ENCODE data around the gene TUBAL3. TPM values are rescaled to one million over a fixed set of nuclear protein-coding genes. Genes with fewer than 3 reads are reported as not detected.

TUBAL3 gene
- total RNA-seq: not detected in 2 replicates

GRCh38 chr10:5404208-5405041 lies at the start of gene TUBAL3:
Gene TUBAL3, minus strand, starts transcription at chr10:5404828. Its CDS starts 36 bp downstream, at chr10:5404792.

DNA sequence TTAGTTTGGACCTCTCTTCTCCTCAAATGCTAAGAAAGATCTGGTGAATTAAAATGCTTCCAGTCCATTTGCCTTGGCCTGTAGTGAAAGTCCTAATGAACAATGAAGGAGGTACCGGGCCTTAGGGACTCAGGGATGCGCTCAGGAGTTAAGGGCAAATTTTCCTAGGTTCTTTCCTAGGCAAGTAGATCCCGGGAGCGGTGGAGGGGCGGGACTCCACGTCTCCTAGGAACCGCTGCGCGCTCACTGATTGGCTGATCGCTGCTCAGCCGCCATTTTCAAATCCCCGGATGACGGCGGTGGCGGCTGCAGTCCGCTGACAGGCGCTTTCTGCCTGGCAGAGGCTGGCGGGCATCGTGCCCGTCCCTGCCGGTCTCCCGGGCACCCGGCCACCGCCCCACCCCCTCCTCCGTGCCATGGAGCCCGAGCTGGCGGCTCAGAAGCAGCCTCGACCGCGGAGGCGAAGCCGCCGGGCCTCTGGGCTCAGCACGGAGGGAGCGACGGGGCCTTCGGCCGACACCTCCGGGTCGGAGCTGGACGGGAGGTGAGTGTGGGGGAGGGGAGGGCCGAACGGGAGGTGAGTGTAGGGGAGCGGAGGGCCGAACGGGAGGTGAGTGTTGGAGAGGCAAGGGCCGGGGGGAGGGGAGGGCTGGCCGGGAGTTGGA lies 7.8 kb upstream of the TUBAL3 start, which contains the start of gene NET1:
TSS of gene NET1 (plus strand) at position 281 of the 665 bp plus-strand sequence. CDS start at position 417, 136 bp downstream.

DNA sequence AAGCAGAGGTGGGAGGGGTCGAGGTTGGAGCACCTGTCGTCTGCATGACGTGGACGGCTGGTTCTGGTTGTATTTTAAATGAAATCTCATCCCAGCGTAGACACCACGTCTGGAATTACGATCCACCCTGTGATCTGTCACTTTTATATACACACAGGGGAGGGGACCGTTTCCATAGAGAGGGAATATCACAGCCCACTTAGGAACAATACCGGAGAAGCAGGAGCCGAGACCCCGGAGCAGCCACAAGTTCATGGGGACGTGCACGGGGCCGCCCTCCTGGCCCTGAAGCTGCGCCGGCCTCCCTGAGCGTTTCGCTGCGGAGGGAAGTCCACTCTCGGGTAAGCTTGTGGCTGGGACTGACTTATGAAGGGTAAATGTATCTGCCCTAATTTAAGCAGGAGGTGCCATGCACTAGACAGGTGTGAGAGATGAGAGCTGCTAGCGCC lies 39.7 kb downstream of the TUBAL3 start, which contains the start of gene UCN3:
TSS of gene UCN3 (plus strand) at position 77 of the 449 bp plus-strand sequence. CDS start 8,755 bp downstream, outside the sequence.

Other genes with a start within 250 kb of the TUBAL3 start
- gene AKR1C8, start 219.7 kb downstream of the TUBAL3 start, total RNA-seq: not detected in 2 replicates
- gene AKR1C4, start 208.0 kb downstream of the TUBAL3 start, total RNA-seq: not detected in 2 replicates
- gene UCN3, start 39.9 kb downstream of the TUBAL3 start, total RNA-seq: not detected in 2 replicates
- 44.7 and 49.7 TPM in 2 replicates for gene NET1, start 7.7 kb upstream of the TUBAL3 start, total RNA-seq
- not detected in 2 replicates for gene CALML5, start 94.7 kb upstream of the TUBAL3 start, total RNA-seq
- gene CALML3, start 120.1 kb upstream of the TUBAL3 start, total RNA-seq: 0.12 TPM in 1 of 2 replicates, not detected in the other